H9 (cell line): ENCODE results near the gene NUP205. TPM values are rescaled to one million over a fixed set of nuclear protein-coding genes. Genes with fewer than 3 reads are reported as not detected.

ENCODE experiments used
- DNase-seq: peaks from one replicate; pipeline ENCODE4 v3.0.0-alpha.2; 2017
- H2AFZ ChIP-seq: one replicate; pipeline ENCODE4 v1.6.1; 2013; ENCODE audit warnings: mild to moderate bottlenecking, low read length, control low read depth, moderate library complexity
- H2AK5ac ChIP-seq: 2 replicates; pipeline ENCODE4 v1.6.1; 2013; ENCODE audit warnings: low read length, control low read depth, mixed read lengths; ENCODE audit not compliant: insufficient read length
- H2BK120ac ChIP-seq: one replicate; pipeline ENCODE4 v1.6.1; 2013; ENCODE audit warnings: low read depth, mild to moderate bottlenecking, low read length, control low read depth, inconsistent platforms; ENCODE audit not compliant: poor library complexity, severe bottlenecking
- H2BK12ac ChIP-seq: 2 replicates; pipeline ENCODE4 v1.6.1; 2013; ENCODE audit warnings: low read length, control low read depth, mixed read lengths, low read depth; ENCODE audit not compliant: insufficient read length
- H2BK15ac ChIP-seq: 2 replicates; pipeline ENCODE4 v1.6.1; 2013; ENCODE audit warnings: low read depth, low read length, control low read depth
- H2BK20ac ChIP-seq: one replicate; pipeline ENCODE4 v1.6.1; 2013; ENCODE audit warnings: low read depth, mild to moderate bottlenecking, low read length, control low read depth, inconsistent platforms; ENCODE audit not compliant: poor library complexity, severe bottlenecking
- H2BK5ac ChIP-seq: 2 replicates; pipeline ENCODE4 v1.6.1; 2013; ENCODE audit warnings: low read length, control low read depth, mixed read lengths; ENCODE audit not compliant: insufficient read length
- H3K14ac ChIP-seq: 2 replicates; pipeline ENCODE4 v1.6.1; 2013; ENCODE audit warnings: low read length, control low read depth; ENCODE audit not compliant: insufficient read depth
- H3K18ac ChIP-seq: 2 replicates; pipeline ENCODE4 v1.6.1; 2013; ENCODE audit warnings: low read depth, mild to moderate bottlenecking, mixed read lengths, low read length, control low read depth; ENCODE audit not compliant: insufficient read length
- H3K23ac ChIP-seq: 2 replicates; pipeline ENCODE4 v1.6.1; 2013; ENCODE audit warnings: low read length, control low read depth, mixed read lengths, low read depth; ENCODE audit not compliant: insufficient read length
- H3K23me2 ChIP-seq: 2 replicates; pipeline ENCODE4 v1.6.1; 2013; ENCODE audit warnings: low read depth, mild to moderate bottlenecking, mixed read lengths, low read length, control low read depth; ENCODE audit not compliant: insufficient read length, poor library complexity, severe bottlenecking
- H3K27ac ChIP-seq: 2 replicates; pipeline ENCODE4 v1.5.1; 2013; ENCODE audit warnings: low read length, control low read depth, mixed read lengths, low read depth; ENCODE audit not compliant: insufficient read length
- H3K27me3 ChIP-seq: 2 replicates; pipeline ENCODE4 v1.6.1; 2013; ENCODE audit warnings: low read length, control low read depth, inconsistent platforms; ENCODE audit not compliant: insufficient read depth
- H3K4ac ChIP-seq: 2 replicates; pipeline ENCODE4 v1.6.1; 2013; ENCODE audit warnings: low read depth, mild to moderate bottlenecking, control low read depth, inconsistent platforms, low read length, moderate library complexity
- H3K4me1 ChIP-seq: 2 replicates; pipeline ENCODE4 v1.6.1; 2013; ENCODE audit warnings: low read length, control low read depth, inconsistent platforms; ENCODE audit not compliant: insufficient read depth
- H3K4me2 ChIP-seq: 2 replicates; pipeline ENCODE4 v1.6.1; 2013; ENCODE audit warnings: low read length, control low read depth, mixed read lengths; ENCODE audit not compliant: insufficient read length, insufficient read depth
- H3K56ac ChIP-seq: 2 replicates; pipeline ENCODE4 v1.6.1; 2013; ENCODE audit warnings: low read depth, mild to moderate bottlenecking, mixed read lengths, low read length, control low read depth; ENCODE audit not compliant: insufficient read length
- H3K79me1 ChIP-seq: 2 replicates; pipeline ENCODE4 v1.6.1; 2013; ENCODE audit warnings: low read depth, mild to moderate bottlenecking, moderate library complexity, low read length, control low read depth, inconsistent platforms; ENCODE audit not compliant: insufficient read depth, poor library complexity, severe bottlenecking
- H3K79me2 ChIP-seq: 2 replicates; pipeline ENCODE4 v1.6.1; 2013; ENCODE audit warnings: low read length, control low read depth, inconsistent platforms; ENCODE audit not compliant: insufficient read depth
- H3K9ac ChIP-seq: 2 replicates; pipeline ENCODE4 v1.6.1; 2013; ENCODE audit warnings: low read length, control low read depth, mixed read lengths; ENCODE audit not compliant: insufficient read length; ENCODE audit errors: extremely low read depth
- H3K9me3 ChIP-seq: one replicate; pipeline ENCODE4 v1.6.1; 2013; ENCODE audit warnings: low read depth, low read length, inconsistent platforms; ENCODE audit not compliant: control insufficient read depth
- H3T11ph ChIP-seq: one replicate; pipeline ENCODE4 v1.6.1; 2013; ENCODE audit warnings: mild to moderate bottlenecking, low read length, control low read depth, inconsistent platforms
- H4K20me1 ChIP-seq: one replicate; pipeline ENCODE4 v1.6.1; 2013; ENCODE audit not compliant: control insufficient read depth, insufficient read length, insufficient read depth
- H4K5ac ChIP-seq: 2 replicates; pipeline ENCODE4 v1.6.1; 2013; ENCODE audit warnings: low read depth, mild to moderate bottlenecking, mixed read lengths, low read length, control low read depth; ENCODE audit not compliant: insufficient read length
- H4K8ac ChIP-seq: replicated peaks from 2 replicates; pipeline ENCODE4 v1.6.1; 2013; ENCODE audit warnings: low read length, control low read depth, mixed read lengths, low read depth; ENCODE audit not compliant: insufficient read length
- H4K91ac ChIP-seq: 2 replicates; pipeline ENCODE4 v1.6.1; 2013; ENCODE audit warnings: low read depth, mild to moderate bottlenecking, moderate library complexity, mixed read lengths, low read length, control low read depth; ENCODE audit not compliant: insufficient read length
- H3K27ac Mint-ChIP-seq, 3 experiments: 2 replicates in 2 of 3; 3 replicates in 1 of 3; pipeline ENCODE4 v1.8.0; 2020 to 2021; ENCODE audit warnings: mixed read lengths in 3 of 3, mild to moderate bottlenecking in 1 of 3, moderate library complexity in 1 of 3
- H3K27me3 Mint-ChIP-seq: 2 replicates; pipeline ENCODE4 v1.8.0; 2021; ENCODE audit warnings: low read depth, mild to moderate bottlenecking, moderate library complexity, mixed read lengths
- H3K36me3 Mint-ChIP-seq, 3 experiments: 2 replicates in 2 of 3; 3 replicates in 1 of 3; pipeline ENCODE4 v1.8.0; 2020 to 2021; ENCODE audit warnings: low read depth in 3 of 3, mixed read lengths in 3 of 3; ENCODE audit not compliant: insufficient read depth in 1 of 3
- H3K4me1 Mint-ChIP-seq, 2 experiments: 2 replicates each; pipeline ENCODE4 v1.8.0; 2020; ENCODE audit warnings: mixed read lengths in 2 of 2
- H3K4me3 Mint-ChIP-seq, 2 experiments: 2 replicates in 1 of 2; 3 replicates in 1 of 2; pipeline ENCODE4 v1.8.0; 2020 to 2021; ENCODE audit warnings: mild to moderate bottlenecking in 2 of 2, mixed read lengths in 2 of 2, moderate library complexity in 1 of 2
- H3K9me3 Mint-ChIP-seq, 2 experiments: 2 replicates in 1 of 2; 3 replicates in 1 of 2; pipeline ENCODE4 v1.8.0; 2020; ENCODE audit warnings: mild to moderate bottlenecking in 2 of 2, mixed read lengths in 2 of 2, moderate library complexity in 1 of 2
- CTCF ChIP-seq: fragments of 200-600 bp; sonication (generic); conservative IDR thresholded peaks from 3 replicates; pipeline ENCODE4 v1.8.0; 2021; ENCODE audit warnings: antibody characterized with exemption, mild to moderate bottlenecking
- WGBS: extraction: QIAGEN DNeasy Blood & Tissue Kit; methylation state at CpG from one replicate; pipeline ENCODE4 v1.1.7; 2013; ENCODE audit warnings: missing lambda C conversion rate, low lambda C conversion rate, mixed read lengths; ENCODE audit not compliant: insufficient read length; ENCODE audit errors: extremely low coverage; 5-methylcytosine and 5-hydroxymethylcytosine counted together
- total RNA-seq: library from RNA; stranded (reverse); gene quantifications from 2 replicates; pipeline ENCODE4 v1.2.1, GENCODE V29; 2021

NUP205 gene
- total RNA-seq, 1 experiment from 2014 or later = 158 TPM

- Histone ChIP-seq H3K18ac (no peak overlapping the region), H3K27me3 (no peaks in the 10 kb centered on the region), H3K79me1 (no peaks in the 10 kb centered on the region), H3K56ac (no peak overlapping the region), H3K79me2 (no peaks in the 10 kb centered on the region), H3K4ac (no peak overlapping the region), H3K14ac (no peak overlapping the region), H4K20me1 (no peaks in the 10 kb centered on the region), H2BK15ac (no peak overlapping the region), H3T11ph (no peak overlapping the region), H3K23me2 (peaks cover 6% of the 10 kb centered on the region), H3K9ac (no peak overlapping the region), H4K5ac (no peak overlapping the region), H4K8ac (no peak overlapping the region), H4K91ac (no peak overlapping the region), H2AFZ (no peak overlapping the region), H2AK5ac (no peak overlapping the region), H2BK5ac (no peak overlapping the region), H3K23ac (no peak overlapping the region), H3K27ac (no peak overlapping the region), H3K4me2 (no peak overlapping the region), H2BK120ac (no peak overlapping the region), H3K4me1 (peaks cover 3% of the 10 kb centered on the region; the same call in 1 of the 2 replicates), H3K9me3 (no peaks in the 10 kb centered on the region), H2BK20ac (no peak overlapping the region), H2BK12ac (no peak overlapping the region)
- WGBS = no CpG with 5 or more reads among the region's 3 CpGs
- no peak overlapping the region for H3K4me3 Mint-ChIP-seq
- H3K27ac Mint-ChIP-seq = no peak overlapping the region
- no peaks in the 10 kb centered on the region for H3K27me3 Mint-ChIP-seq
- no peak for TF ChIP-seq CTCF
- H3K9me3 Mint-ChIP-seq = no peaks in the 10 kb centered on the region
- no peak for DNase-seq
- peaks cover 0 to 3% of the 10 kb centered on the region in 2 experiments; a peak in 1 of 4 replicates for H3K4me1 Mint-ChIP-seq
- H3K36me3 Mint-ChIP-seq = no peaks in the 10 kb centered on the region
Observed at GRCh38 chr7:135514856-135515255, 42.9 kb upstream of the NUP205 start.
